NCI-H2227 (cell line): ENCODE data around the gene B4GALNT1.
A peak's percentile ranks its signal among the peaks of the same experiment; 100 is the strongest.
"Not testable (repeated sequence)": the region's sequence is repeated elsewhere in the genome, so short reads cannot be mapped to it uniquely, and the experiment has no call there.

Experiments
- DNase-seq: peaks from one replicate; lab custom pipeline; 2025; ENCODE audit not compliant: unreplicated experiment; lab: John Stamatoyannopoulos, UW

B4GALNT1 gene

DNA sequence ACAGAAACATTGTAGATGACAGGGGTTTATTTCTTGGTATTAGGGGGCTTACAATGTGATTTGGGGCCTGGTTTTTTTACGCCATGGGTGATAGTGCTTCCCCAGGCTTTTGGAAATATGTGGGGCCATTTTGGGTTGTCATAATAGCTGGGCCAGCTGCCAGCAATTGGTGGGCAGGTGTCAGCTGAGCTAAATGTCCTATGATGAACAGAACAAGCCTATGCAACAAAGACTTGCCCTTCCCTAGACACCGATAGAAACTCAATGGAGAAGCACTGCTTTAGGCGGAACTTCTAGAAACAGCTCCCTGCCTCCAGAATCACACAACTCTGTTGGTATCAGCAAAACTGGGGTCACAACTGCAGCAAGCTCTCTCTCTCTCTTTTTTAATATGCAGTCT, 5.1 kb upstream of the B4GALNT1 start:
- no peak for DNase-seq

DNA sequence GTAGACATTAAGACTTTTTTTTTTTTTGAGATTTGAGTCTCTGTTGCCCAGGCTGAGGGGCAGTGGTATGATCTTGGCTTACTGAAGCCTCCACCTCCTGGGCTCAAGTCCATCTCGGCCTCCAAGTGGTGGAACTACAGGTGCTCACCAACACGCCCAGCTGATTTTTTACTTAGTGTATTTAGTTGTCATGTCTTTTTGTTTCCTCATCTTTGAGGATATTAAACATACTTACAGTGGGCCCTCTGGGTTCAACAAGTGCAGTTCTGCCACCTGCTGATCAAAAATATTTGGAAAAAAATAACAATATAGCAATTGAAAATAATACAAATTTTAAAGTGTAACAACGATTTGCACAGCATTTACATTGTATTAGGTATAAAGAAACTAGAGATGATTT, 4.4 kb upstream of the B4GALNT1 start:
- no peak for DNase-seq

- DNase-seq = not testable (repeated sequence)
Measured at GRCh38 chr12:57636731-57637130, 3.7 kb upstream of the B4GALNT1 start.

DNA sequence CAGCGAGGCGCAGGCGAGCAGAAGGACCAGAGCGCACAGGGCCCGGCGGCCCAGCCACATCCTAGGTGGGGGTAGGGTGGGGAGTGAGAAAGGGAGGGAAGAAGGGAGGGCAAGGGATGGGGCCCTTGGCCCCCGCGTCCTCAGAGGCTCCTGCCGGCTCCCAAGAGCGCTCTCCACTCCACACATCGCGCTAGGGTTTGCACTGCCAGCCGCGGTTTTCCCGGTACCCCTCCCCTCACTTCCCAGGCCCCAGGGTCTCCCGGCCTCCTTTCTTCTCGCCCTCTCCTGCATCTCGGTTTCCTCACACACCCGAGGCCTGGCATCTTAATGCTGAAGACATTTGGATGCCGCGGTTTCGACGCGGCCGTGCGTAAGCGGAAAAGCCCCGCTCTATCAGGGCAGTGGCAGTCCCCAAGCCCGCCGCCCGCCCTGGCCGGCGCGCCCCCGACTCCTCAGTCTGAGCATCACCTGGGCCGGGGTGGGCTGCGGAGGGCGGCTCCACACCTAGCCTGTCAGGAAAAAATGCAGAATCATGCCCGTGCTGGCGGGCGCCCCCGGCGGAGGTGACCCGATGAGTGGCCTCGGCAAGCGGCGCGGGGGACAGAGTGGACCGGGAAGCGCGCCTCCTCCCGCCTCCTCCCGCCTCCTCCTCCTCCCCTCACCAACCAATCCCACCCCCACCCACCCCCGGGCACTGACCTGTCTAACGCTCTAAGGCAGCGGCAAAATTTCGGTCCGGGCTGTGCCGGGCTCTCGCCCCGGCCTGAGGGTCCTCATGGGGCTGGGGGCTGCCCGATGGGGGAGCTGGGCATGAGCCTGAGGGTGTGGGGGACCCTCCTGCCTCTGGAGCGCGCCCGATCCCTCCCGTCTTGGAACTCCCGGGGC, 686 bp downstream of the B4GALNT1 start:
- DNase-seq = peak; percentile 59

DNA sequence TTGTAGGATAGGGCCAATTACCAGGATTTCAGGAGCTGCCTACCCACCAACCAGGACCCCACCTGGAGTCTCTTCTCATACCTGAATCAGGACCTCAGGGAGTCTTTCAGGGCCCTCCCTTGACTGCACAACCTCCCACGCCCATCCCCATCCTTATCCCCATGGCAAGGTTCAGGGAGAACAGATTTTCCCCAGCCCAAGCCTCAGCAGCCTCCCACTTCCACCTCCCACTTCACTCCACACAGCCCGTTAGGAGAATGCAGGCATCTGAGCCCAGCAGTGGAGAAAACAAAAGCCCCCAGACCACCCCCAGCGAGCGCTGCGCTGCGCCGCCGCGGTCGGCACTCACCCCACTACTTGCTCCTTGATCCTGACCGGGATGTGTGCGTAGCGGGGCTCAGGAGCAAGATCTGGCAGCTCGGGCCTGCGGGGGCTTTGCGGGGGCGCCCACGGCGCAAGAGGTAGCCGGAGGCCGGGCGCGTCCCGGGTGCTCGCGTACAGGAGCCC, 1.4 kb downstream of the B4GALNT1 start:
- DNase-seq = peak; percentile 33

GRCh38 chr12:57630891-57631433, 2.0 kb downstream of the B4GALNT1 start:
- DNase-seq = no peak

DNA sequence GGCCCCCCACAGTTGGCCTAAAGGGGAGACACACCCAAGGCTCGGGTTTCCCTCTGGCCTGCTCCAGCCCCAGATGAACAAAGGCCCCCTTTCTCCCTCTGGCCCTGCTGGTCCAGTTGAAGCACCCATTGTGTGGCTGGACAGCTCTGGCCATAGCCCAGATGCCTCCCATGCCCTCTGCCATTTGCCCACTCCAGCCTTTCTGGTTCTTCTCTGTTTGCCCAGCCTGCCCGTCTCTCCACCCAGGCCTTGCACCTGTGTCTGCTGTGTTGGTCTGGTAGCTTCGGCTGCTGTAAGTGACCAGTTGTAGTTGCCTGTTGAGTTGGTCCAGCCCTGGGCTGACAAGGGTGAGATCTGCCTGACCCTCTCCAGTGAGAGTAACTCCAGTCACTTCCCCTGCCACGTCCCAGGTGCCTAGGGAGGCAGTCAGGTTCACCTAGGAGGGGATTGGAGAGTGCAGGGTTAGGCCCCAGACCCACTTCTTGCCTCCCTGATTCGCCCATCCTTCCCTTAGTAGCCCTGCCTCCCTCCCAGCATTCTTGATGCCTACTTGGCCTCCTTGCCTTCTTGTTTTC, 3.0 kb downstream of the B4GALNT1 start:
- no peak for DNase-seq

DNA sequence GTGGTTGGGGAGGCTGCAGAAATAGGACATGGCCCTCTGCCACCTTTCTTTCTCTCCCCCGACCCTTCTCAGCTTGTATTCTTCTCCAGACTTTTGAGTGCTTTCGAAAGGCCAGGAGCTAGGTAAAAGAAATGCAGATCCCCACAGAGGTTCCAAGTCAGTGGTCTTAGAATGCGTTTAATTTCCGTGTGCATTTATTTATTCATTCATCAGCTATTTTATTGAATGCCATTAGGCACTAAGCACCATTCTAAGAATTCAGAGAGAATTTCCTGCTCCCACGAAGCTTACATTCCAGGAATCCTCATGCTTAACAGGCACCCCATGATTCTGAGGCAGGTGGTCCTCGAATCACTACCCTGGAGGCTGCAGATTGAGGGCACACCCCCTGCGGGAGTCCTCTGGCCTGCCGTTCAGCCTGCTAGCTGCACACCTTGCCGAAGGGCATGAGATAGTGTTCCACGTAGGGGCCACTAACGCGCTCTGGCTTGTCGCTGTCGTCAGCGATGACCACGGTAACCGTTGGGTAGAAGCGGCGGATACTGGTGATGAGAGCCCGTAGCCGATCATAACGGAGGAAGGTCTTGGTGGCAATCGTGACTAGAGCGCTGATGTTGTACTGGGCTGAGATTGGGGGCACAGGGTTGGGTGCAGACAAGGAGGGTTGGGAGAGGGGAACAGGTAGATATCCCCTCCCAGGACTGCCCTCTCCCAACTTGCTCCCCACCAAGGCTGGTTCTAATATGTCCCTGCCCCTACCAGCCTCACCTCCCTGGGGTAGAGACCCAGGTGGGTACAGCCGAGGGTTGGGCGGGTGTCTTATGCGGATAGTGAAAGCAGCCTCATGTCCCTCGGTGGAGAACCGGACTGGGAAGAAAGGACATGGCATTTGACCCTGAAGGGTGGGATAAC, 4.5 kb downstream of the B4GALNT1 start:
- DNase-seq = no peak

- no peak for DNase-seq
Measured at GRCh38 chr12:57627501-57628279, 5.3 kb downstream of the B4GALNT1 start.

DNA sequence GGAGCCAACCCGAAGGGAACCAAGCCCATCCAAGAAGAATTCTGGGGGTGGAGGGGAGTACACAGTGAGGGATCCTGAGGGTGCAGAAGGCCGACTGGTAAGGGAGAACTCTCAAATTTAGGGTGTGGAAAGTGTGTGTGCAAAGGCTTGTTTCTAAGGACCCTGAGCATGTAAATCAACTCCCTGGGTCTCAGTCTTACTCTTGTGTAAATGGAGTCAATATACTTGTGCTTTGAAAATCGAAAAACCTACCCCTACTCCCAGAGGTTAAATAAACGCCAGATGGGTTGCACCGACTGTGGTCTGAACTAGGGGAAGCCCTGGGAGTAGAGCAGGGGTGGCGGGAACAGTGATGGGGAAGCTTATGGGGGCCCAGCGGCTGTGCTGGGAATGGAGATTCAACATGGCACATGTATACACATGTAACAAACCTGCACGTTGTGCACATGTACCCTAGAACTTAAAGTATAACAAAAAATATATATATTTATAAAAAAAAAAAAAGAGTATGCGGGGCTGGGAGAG, 6.0 kb downstream of the B4GALNT1 start:
- DNase-seq = no peak

- DNase-seq = no peak
Measured at GRCh38 chr12:57626111-57626920, 6.7 kb downstream of the B4GALNT1 start.

GRCh38 chr12:57625261-57626032, 7.6 kb downstream of the B4GALNT1 start:
- DNase-seq = no peak

DNA sequence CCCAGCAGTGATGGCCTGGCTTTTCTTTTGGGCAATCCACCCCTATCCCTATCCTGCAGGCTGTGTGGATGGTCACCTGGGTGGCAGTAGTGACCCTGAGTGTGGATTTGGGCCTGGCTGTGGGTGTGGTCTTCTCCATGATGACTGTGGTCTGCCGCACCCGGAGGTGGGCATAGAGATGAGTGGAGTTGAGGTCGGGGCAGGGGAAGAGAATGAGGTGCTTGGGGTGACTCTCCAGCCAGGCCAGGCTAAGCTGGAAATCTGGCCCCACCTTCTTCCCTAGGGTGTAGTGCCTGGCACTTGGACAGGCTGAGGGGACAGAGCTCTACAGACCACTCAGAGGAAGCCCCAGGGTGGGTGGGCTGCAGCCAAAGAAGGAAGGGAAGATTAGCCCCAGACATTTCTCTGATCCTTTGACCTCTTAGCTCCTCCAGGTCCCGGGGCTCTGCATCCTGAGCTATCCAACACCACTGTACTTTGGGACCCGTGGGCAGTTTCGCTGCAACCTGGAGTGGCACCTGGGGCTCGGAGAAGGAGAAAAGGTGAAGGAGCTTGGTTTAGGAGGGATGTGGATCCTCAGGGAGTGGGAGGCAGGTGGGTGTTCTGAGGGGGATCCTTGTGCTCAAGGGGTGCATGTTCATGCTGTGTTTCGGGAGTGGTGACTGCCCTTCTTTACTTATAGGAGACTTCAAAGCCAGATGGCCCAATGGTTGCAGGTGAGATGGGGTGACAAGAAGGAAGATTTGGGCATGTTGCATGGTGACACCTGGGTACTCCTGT, 8.4 kb downstream of the B4GALNT1 start:
- no peak for DNase-seq

- no peak for DNase-seq
Measured at GRCh38 chr12:57623811-57624390, 9.1 kb downstream of the B4GALNT1 start.

GRCh38 chr12:57623385-57623784, 9.6 kb downstream of the B4GALNT1 start:
- DNase-seq = no peak

DNA sequence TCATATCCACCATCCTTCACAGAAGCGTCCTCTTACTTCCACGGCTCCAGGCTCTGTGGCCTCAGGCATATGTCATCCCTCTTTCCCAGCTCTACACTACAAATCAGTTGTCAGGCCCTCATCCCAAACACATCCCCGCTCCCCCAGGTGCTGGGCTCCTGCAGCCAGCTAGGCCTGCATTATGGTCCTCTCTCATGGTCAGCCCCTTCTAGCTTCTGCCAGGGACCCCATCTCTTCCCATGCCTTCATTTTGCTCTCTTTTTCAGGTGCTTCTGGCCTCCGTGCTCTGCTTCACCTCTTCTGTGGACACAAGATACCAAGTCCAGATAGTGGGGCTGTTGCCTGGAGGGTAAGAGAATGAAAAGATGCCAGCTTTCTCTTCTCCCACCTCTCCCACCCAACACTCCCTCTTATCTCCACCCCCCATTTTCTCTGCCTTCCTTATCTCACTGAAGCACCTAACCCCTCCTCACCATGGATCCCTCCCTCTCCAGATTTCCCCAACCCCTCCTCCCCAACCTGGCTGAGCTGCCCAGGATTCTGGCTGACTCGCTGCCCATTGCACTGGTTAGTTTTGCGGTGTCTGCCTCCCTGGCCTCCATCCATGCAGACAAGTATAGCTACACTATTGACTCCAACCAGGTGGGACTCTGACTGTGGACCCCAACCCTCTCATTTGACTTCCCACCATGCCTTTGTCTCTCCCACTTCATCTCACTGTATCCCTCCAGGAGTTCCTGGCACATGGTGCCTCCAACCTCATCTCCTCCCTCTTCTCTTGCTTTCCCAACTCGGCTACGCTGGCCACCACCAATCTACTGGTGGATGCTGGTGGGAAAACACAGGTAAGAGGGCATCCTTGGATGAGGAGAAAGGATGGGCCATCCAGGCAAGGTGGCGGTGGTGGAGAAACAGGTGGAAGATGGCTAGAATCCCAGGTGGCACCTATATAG, 10.4 kb downstream of the B4GALNT1 start:
- no peak for DNase-seq
